ENCODE results near the gene MATN3. TPM values are rescaled to one million over a fixed set of nuclear protein-coding genes. Genes with fewer than 3 reads are reported as not detected.

The MATN3 gene
- total RNA-seq, 1 experiment from 2014 or later, result 3.5 TPM

GRCh38 chr2:20027260-20027677 is 14.8 kb upstream of the MATN3 start:
- Histone ChIP-seq H3K4me3 (ENCODE audit: low read depth in 2 of 2, low read length in 2 of 2) (no peak overlapping the region), H3K27ac (ENCODE audit: low read length) (no peak overlapping the region), H3K9me3 (ENCODE audit: control insufficient read depth, insufficient read depth, low read depth, low read length) (no peaks in the 10 kb centered on the region), H3K27me3 (ENCODE audit: control insufficient read depth, insufficient read depth, low read length) (no peaks in the 10 kb centered on the region), H3K4me1 (ENCODE audit: control insufficient read depth, insufficient read depth, low read length) (0 out of 2 replicates have a peak, but pooled peaks cover 5% of the 10 kb centered on the region), H3K36me3 (ENCODE audit: control insufficient read depth, insufficient read depth, low read length) (no peaks in the 10 kb centered on the region)
- TF ChIP-seq CTCF (IDR thresholded peaks at IDR 0.05) (no peak), TCF7L2 (IDR thresholded peaks at IDR 0.05; ENCODE audit: low read depth, low read length) (no peak), SIN3A (IDR thresholded peaks at IDR 0.05; ENCODE audit: borderline replicate concordance, insufficient read depth, low read depth, low read length) (no peak), POLR2AphosphoS5 (IDR thresholded peaks at IDR 0.05; ENCODE audit: low read depth, low read length) (no peak), REST (IDR thresholded peaks at IDR 0.05; ENCODE audit: insufficient read depth in 1 of 2, low read depth in 2 of 2, low read length in 1 of 2) (no peak)
- BruUV-seq (replicated peaks), result no TSS peak
- in situ Hi-C loops (cut with HindIII; ENCODE audit: low pct_unique_long_range_greater_than_20kb, low sequenced_read_pairs) (no loop called here), intact Hi-C loops (cut with micrococcal nuclease; ENCODE audit: unreplicated experiment) (no loop called here)
- ChIA-PET POLR2A (no interaction called here), CTCF (interaction anchor here (1.0 kb wide), 1 partner anchor 11 kb away, joined by 6 read pairs; no protein-coding TSS in a partner anchor)
- ATAC-seq (no peak), DNase-seq (ENCODE audit: low read depth, low spot score) (no peak)

- POLR2A ChIA-PET, result no interaction called here
- in situ Hi-C loops (cut with HindIII; ENCODE audit: low pct_unique_long_range_greater_than_20kb, low sequenced_read_pairs), result no loop called here
- CTCF ChIA-PET, result no interaction called here
- 0 out of 2 replicates have a peak, but pooled peaks cover 5% of the 10 kb centered on the region for H3K4me1 ChIP-seq (ENCODE audit: control insufficient read depth, insufficient read depth, low read length)
- intact Hi-C loops (cut with micrococcal nuclease; ENCODE audit: unreplicated experiment), result no loop called here
- H3K9me3 ChIP-seq (ENCODE audit: control insufficient read depth, insufficient read depth, low read depth, low read length), result no peaks in the 10 kb centered on the region
- H3K4me3 ChIP-seq (ENCODE audit: low read depth in 2 of 2, low read length in 2 of 2), result no peak overlapping the region
- no peak overlapping the region for H3K27ac ChIP-seq (ENCODE audit: low read length)
- no peaks in the 10 kb centered on the region for H3K36me3 ChIP-seq (ENCODE audit: control insufficient read depth, insufficient read depth, low read length)
- no TSS peak for BruUV-seq (replicated peaks)
- no peaks in the 10 kb centered on the region for H3K27me3 ChIP-seq (ENCODE audit: control insufficient read depth, insufficient read depth, low read length)
- ATAC-seq (peak; percentile 89), DNase-seq (ENCODE audit: low read depth, low spot score) (no peak)
- TF ChIP-seq REST (IDR thresholded peaks at IDR 0.05; ENCODE audit: insufficient read depth in 1 of 2, low read depth in 2 of 2, low read length in 1 of 2), result no peak
- no peak for TF ChIP-seq CTCF (IDR thresholded peaks at IDR 0.05)
- no peak for TF ChIP-seq SIN3A (IDR thresholded peaks at IDR 0.05; ENCODE audit: borderline replicate concordance, insufficient read depth, low read depth, low read length)
- no peak for TF ChIP-seq TCF7L2 (IDR thresholded peaks at IDR 0.05; ENCODE audit: low read depth, low read length)
- TF ChIP-seq POLR2AphosphoS5 (IDR thresholded peaks at IDR 0.05; ENCODE audit: low read depth, low read length), result no peak
These were observed 12.8 kb upstream of the MATN3 start for GRCh38 chr2:20025065-20025786.

Data from Panc1 (cell line).